NCI-H2196 treated with DMSO at 0.1 percent for 48 hours (cell line): ENCODE results near the gene PLCXD1.

Experiments
- DNase-seq: peaks from one replicate; lab custom pipeline; 2025; ENCODE audit not compliant: unreplicated experiment; lab: John Stamatoyannopoulos, UW

PLCXD1 gene

DNA sequence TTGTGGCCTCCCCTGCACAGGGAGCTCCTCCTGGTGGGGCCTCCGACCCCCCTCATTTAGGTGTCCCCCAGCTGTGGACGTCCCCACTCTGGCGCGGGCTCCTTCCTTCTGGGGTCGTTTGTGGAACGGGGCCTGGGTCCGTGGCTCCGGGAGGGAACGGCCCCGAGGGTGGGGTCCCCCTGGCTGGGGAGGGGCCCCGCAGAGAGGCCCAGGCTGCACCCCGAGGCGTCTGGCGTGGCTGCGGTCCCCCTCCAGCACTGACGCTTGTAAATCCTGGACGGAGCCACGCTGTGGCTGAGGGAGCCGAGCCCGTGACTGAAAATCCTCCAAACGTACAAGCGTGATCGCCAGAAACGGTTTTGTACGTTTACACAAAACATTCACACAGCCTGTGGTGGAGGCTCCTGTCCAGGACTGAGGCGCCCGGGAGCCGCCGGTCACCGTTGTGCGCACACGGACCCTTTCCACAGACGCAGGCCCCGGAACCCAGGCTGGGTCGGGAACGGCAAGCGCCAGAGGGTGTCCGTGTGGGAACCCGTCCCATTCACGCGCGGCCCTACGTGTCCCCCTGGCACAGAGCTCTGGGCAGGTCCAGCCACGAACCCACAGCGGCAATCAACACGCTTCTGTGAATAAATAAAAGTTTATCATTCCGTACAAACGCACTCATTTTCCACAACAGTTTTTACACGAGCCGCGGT is 52.6 kb downstream of the PLCXD1 start:
- DNase-seq, result no peak

GRCh38 chrX:334331-334891 is 53.2 kb downstream of the PLCXD1 start:
- no peak for DNase-seq

- no peak for DNase-seq
Observed at GRCh38 chrX:334971-335757, 54.0 kb downstream of the PLCXD1 start.

- no peak for DNase-seq
Observed at GRCh38 chrX:335758-336155, 54.6 kb downstream of the PLCXD1 start.

DNA sequence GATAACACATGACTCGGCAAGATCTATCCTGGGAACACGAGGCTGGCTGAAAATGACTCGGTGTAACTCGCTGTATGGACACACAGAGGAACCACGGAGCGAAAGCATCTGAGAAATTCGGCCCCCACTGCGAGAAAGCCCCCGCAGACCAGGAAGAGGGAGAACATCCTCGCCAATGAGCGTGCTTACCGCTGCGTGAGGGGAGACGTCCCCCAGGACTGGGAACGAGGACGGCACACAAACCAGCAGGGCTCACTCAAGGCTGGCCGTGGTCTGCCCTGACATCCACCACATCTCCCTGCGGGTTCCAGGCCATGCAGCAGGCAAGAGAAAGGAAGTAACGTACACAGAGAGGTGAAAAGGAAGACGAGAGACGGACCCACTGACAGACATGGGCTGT is 55.0 kb downstream of the PLCXD1 start:
- DNase-seq, result no peak

- no peak for DNase-seq
Observed at GRCh38 chrX:337331-337831, 56.2 kb downstream of the PLCXD1 start.

- DNase-seq, result no peak
Observed at GRCh38 chrX:338281-338835, 57.2 kb downstream of the PLCXD1 start.

DNA sequence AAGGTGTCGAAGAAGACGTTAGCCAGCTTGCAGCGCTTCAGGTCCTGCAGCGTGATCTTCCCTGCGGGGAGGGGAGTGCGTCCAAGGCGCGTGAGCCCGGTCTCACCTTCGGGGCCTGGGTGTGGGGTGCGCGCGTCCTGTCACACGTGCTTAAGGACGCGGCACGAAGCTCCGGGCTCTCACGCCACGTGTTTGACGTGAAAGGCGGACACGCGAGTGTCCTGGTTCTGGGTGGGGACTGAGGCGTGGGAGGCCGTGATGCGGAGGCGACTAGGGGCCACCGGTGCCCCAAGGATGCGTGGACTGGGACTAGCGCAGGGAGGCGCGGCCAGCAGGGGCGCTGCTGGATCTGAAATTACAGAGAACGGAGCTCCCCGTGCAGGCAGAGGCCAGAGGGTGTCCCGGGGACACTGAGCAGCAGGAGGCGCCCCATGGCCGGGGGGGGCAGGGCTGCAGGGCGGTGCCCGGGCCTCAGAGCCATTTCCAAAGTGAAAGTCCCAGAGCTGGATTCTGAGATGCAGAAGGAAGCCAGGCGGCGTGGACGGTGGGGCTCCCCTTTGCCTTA is 57.7 kb downstream of the PLCXD1 start:
- no peak for DNase-seq

DNA sequence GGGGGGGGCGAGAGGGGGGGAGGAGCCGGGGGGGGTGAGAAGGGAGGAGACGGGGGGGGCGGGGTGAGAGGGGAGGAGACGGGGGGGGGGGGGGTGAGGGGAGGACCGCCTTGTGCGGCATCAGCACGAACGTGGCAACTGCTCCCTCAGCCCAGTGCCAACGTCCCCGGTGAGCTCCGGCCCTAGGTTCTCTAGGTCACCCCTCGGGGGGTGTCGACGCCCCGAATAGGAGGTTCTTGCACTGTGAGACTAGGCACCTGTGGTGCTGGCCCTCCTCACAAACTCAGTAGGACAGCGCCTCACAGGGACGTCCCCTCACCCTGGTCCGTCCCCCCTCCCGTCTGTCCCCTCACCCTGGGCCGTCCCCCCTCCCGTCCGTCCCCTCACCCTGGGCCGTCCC is 58.9 kb downstream of the PLCXD1 start:
- DNase-seq, result no peak

- no peak for DNase-seq
Observed at GRCh38 chrX:340641-341423, 59.7 kb downstream of the PLCXD1 start.

DNA sequence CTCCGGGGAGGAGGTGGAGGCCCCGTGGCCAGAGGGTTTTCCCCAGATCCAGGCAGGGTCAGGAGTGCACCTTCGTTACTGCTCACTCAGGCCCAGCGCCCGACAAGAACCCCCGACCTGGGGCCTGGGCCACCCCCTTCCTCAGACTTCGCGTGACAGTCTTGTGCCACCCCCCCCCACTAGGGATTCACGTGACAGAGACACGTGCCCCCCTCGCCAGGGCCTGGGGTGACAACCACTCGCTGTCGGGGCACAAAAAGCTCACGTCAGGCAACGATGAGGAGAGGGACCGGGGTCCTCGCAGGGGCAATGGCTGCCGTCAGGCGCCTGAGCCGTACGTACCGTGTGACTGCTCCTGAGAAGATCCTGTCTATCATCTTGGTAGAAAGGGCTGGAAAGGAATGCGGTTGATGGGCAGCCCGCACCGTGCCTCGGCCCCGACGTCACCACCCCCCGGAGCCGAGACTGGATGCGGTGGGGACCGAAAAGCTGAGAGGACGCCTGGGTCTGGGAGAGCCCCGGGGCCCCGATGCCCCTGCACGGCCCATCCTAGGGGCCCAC is 60.4 kb downstream of the PLCXD1 start:
- DNase-seq, result no peak

- DNase-seq, result no peak
Observed at GRCh38 chrX:344371-344901, 63.3 kb downstream of the PLCXD1 start.

GRCh38 chrX:345020-345925 is 64.1 kb downstream of the PLCXD1 start:
- DNase-seq, result no peak

DNA sequence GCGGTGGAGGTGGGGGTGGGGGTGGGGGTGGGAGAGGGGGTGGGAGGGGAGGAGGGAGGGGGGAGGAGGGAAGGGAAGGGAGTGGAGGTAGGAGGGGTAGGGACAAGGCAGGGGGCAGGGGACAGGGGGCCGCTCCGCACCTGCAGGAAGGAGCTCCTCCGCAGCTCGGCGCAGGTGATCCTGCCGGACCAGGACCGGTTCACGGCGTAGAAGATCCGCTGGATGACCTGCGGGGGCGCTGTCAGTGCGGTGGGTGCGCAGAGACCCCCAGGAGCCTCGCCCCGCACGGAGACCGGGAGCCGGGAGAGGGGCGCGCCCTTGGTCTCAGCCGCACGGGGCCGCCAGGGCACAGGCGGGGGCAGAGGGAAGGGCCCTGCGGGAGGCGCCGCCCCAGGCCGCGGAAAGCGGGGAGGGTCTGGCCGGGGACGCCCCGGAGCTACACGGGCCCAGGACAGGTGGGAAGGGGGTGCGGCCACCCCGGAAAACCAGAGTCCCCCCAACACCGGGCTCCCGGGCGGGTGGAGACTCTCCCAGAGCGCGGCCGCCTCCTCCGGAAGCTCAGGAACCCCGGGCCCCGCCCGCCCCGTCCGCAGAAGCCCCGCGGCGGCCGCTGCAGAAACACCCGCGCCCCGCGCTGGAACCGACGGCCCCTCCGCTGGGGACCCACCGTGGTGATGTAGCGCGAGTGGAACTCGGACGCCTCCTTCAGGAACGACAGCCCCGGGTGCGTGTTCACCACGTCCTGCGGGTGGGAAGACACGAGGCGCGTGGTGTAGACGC is 65.0 kb downstream of the PLCXD1 start:
- DNase-seq, result no peak

DNA sequence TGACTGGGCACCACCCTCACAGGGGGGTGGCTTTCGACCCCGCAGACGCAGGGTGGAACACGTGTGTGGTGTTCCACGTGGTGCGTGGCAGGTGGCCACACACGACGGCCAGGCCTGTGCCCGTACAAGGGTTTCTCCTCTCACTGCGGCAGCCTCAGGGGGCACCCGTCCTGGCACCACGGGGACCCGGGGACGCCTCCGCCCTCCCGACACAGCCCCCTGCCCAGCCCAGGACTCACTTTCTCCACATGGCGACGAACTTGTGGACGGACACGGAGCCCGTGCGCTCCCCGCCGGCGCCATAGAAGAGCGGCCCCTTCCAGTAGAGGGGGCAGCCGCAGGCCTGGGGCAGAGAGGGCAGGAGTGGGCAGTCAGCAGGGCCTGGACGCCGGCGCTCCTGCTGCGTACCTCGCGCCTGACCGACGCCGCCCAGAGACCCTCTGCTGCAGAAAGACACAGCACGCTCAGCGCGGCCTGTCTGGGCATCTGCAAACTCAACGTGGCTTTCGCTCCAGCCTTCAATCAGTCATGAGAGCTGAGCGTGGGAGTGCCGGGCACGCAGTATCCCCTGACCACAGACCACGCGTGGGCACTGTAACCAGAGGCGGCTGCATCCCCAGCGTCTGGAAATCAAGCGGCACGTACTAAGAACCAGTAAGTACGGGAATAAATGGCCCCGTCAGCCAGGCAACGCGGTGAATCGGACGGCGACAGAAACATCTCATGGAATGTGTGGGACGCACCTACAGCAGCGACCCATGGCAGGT is 66.4 kb downstream of the PLCXD1 start:
- DNase-seq, result no peak

DNA sequence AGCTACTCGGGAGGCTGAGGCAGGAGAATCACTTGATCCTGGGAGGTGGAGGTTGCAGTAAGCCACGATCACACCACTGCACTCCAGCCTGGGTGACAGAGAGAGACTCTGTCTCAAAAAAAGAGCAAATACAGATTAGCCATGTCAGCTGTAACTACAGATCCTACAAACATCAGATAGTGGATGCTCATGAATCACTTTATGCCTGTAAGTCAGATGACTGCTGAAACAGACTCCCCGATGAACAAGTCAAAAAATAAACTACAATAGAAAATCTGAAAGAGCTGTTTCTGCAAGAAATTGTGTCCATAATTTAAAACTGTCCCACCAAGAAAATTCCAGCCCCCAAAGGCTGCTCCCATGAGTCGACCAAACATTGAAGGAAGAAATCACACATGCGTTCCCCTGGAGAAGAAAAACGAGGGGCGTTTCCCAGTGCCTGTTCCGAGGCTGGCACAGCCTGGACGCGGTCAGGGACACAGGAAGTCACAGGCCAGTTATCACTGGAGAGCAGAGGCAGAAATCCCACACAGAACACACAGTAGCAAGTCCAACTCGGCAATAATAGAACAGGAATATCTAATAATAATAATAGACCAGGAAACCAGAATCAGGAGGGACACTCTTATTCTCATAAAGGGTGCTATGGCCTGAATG is 67.4 kb downstream of the PLCXD1 start:
- no peak for DNase-seq

- DNase-seq, result no peak
Observed at GRCh38 chrX:349196-349595, 68.0 kb downstream of the PLCXD1 start.
